Neural cell (in vitro differentiated cells): Measurements from ENCODE around the gene TMEM255B. TPM values are rescaled to one million over a fixed set of nuclear protein-coding genes. Genes with fewer than 3 reads are reported as not detected.

ENCODE experiments used
- H2AFZ ChIP-seq: fragments of 200-600, 300-800 bp; sonication (generic), shearing (Covaris generic); 2 replicates; pipeline ENCODE4 v1.6.0; 2014; ENCODE audit warnings: low read depth, mild to moderate bottlenecking, antibody characterized with exemption, low read length, moderate library complexity
- H3F3A ChIP-seq: fragments of 200-600 bp; shearing (Covaris generic); 2 replicates; pipeline ENCODE4 v1.6.1; 2016; ENCODE audit warnings: mild to moderate bottlenecking, moderate library complexity, mixed read lengths, antibody characterized with exemption, low read length; ENCODE audit not compliant: insufficient read depth, poor library complexity, severe bottlenecking
- H3K27ac ChIP-seq: fragments of 200-600, 300-800 bp; sonication (generic), shearing (Covaris generic); 2 replicates; pipeline ENCODE4 v1.5.1; 2014; ENCODE audit warnings: mild to moderate bottlenecking, low read length, moderate library complexity
- H3K27me3 ChIP-seq: fragments of 300-800, 200-600 bp; sonication (generic), shearing (Covaris generic); 2 replicates; pipeline ENCODE4 v1.6.0; 2014; ENCODE audit warnings: mild to moderate bottlenecking, low read depth, low read length, moderate library complexity; ENCODE audit not compliant: insufficient read depth
- H3K36me3 ChIP-seq: fragments of 300-800, 200-600 bp; sonication (generic), shearing (Covaris generic); 2 replicates; pipeline ENCODE4 v1.5.1; 2014; ENCODE audit warnings: mild to moderate bottlenecking, antibody characterized with exemption, low read length, moderate library complexity; ENCODE audit not compliant: insufficient read depth
- H3K4me2 ChIP-seq: fragments of 300-800, 200-600 bp; sonication (generic), shearing (Covaris generic); 2 replicates; pipeline ENCODE4 v1.6.0; 2014; ENCODE audit warnings: mild to moderate bottlenecking, low read length
- H3K4me3 ChIP-seq: fragments of 300-800, 200-600 bp; sonication (generic), shearing (Covaris generic); 2 replicates; pipeline ENCODE4 v1.5.1; 2014; ENCODE audit warnings: mild to moderate bottlenecking, low read length, moderate library complexity
- H3K79me2 ChIP-seq: fragments of 200-600 bp; shearing (Covaris generic); replicated peaks from 2 replicates; pipeline ENCODE4 v1.6.0; 2014; ENCODE audit warnings: mild to moderate bottlenecking, low read length, moderate library complexity; ENCODE audit not compliant: insufficient read depth
- H3K9ac ChIP-seq: fragments of 300-800, 200-600 bp; sonication (generic), shearing (Covaris generic); 2 replicates; pipeline ENCODE4 v1.6.1; 2016; ENCODE audit warnings: mild to moderate bottlenecking, low read length, mixed read lengths
- H3K9me2 ChIP-seq: fragments of 200-600 bp; shearing (Covaris generic); 2 replicates; pipeline ENCODE4 v1.6.1; 2016; ENCODE audit warnings: mild to moderate bottlenecking, low read length, mixed read lengths; ENCODE audit not compliant: insufficient read depth
- H3K9me3 ChIP-seq: fragments of 200-600, 300-800 bp; sonication (generic), shearing (Covaris generic); 2 replicates; pipeline ENCODE4 v1.6.1; 2016; ENCODE audit warnings: mild to moderate bottlenecking, mixed run types, low read length, moderate library complexity, mixed read lengths
- H4K20me1 ChIP-seq: fragments of 200-600 bp; shearing (Covaris generic); 2 replicates; pipeline ENCODE4 v1.6.1; 2016; ENCODE audit warnings: mild to moderate bottlenecking, mixed run types; ENCODE audit not compliant: insufficient read depth
- CTCF ChIP-seq: fragments of 450-650 bp; IDR thresholded peaks from 2 replicates; pipeline ENCODE4 v1.5.1; 2014; ENCODE audit warnings: antibody characterized with exemption, mild to moderate bottlenecking, moderate library complexity; ENCODE audit not compliant: poor library complexity, severe bottlenecking
- EP300 ChIP-seq: fragments of 450-650 bp; conservative IDR thresholded peaks from 2 replicates; pipeline ENCODE4 v1.6.1; 2014; ENCODE audit warnings: antibody characterized with exemption, mild to moderate bottlenecking, moderate library complexity; ENCODE audit not compliant: poor library complexity, severe bottlenecking
- EZH2 ChIP-seq: fragments of 200-600, 300-800 bp; shearing (Covaris generic), sonication (generic); IDR thresholded peaks from 2 replicates; pipeline ENCODE4 v1.6.1; 2014; ENCODE audit warnings: antibody characterized with exemption, low read length, borderline replicate concordance, mild to moderate bottlenecking; ENCODE audit not compliant: insufficient read depth, poor library complexity, severe bottlenecking
- MXI1 ChIP-seq: fragments of 450-650 bp; conservative IDR thresholded peaks from 2 replicates; pipeline ENCODE4 v1.6.1; 2014; ENCODE audit warnings: antibody characterized with exemption, mild to moderate bottlenecking; ENCODE audit not compliant: poor library complexity, severe bottlenecking
- POLR2AphosphoS5 ChIP-seq: IDR thresholded peaks from 2 replicates; pipeline ENCODE4 v1.6.1; 2012
- RAD21 ChIP-seq: fragments of 450-650 bp; conservative IDR thresholded peaks from 2 replicates; pipeline ENCODE4 v1.6.1; 2014; ENCODE audit warnings: antibody characterized with exemption, mild to moderate bottlenecking, moderate library complexity
- REST ChIP-seq: IDR thresholded peaks from 2 replicates; pipeline ENCODE4 v1.6.1; 2012; ENCODE audit warnings: borderline replicate concordance
- SMC3 ChIP-seq: fragments of 450-650 bp; conservative IDR thresholded peaks from 2 replicates; pipeline ENCODE4 v1.6.1; 2014; ENCODE audit warnings: antibody characterized with exemption, mild to moderate bottlenecking, moderate library complexity; ENCODE audit not compliant: poor library complexity
- TAF1 ChIP-seq: IDR thresholded peaks from 2 replicates; pipeline ENCODE4 v1.6.1; 2012; ENCODE audit warnings: low read depth
- polyA plus RNA-seq: library from polyadenylated mRNA; depleted of rRNA; stranded (reverse); fragments of >200 nt; gene quantifications from 2 replicates; pipeline ENCODE4 v1.2.3, GENCODE V29; 2014

The TMEM255B gene
- polyA plus RNA-seq, 1 donor from 2014 or later = not detected

GRCh38 chr13:113848431-113849260 lies 89.6 kb downstream of the TMEM255B start:
- Histone ChIP-seq H2AFZ (no peak overlapping the region), H4K20me1 (no peaks in the 10 kb centered on the region), H3K9ac (no peak overlapping the region), H3K9me2 (no peaks in the 10 kb centered on the region), H3K4me3 (no peak overlapping the region), H3K27ac (no peak overlapping the region), H3K27me3 (no peaks in the 10 kb centered on the region), H3F3A (no peaks in the 10 kb centered on the region), H3K9me3 (no peaks in the 10 kb centered on the region), H3K4me2 (no peak overlapping the region), H3K79me2 (no peaks in the 10 kb centered on the region), H3K36me3 (no peaks in the 10 kb centered on the region)
- no peak for TF ChIP-seq REST
- TF ChIP-seq SMC3 = no peak
- TF ChIP-seq MXI1 = no peak

- Histone ChIP-seq H2AFZ (no peak overlapping the region), H3K9ac (no peak overlapping the region), H3K79me2 (no peaks in the 10 kb centered on the region), H3K27me3 (no peaks in the 10 kb centered on the region), H3K9me2 (no peaks in the 10 kb centered on the region), H3K36me3 (no peaks in the 10 kb centered on the region), H4K20me1 (no peaks in the 10 kb centered on the region), H3K4me3 (no peak overlapping the region), H3K9me3 (no peaks in the 10 kb centered on the region), H3K4me2 (no peak overlapping the region), H3K27ac (no peak overlapping the region), H3F3A (no peaks in the 10 kb centered on the region)
- TF ChIP-seq MXI1 = no peak
- TF ChIP-seq RAD21 = no peak
These were observed 90.5 kb downstream of the TMEM255B start for GRCh38 chr13:113849546-113849945.

- H3K9me2 ChIP-seq = no peaks in the 10 kb centered on the region
- no peaks in the 10 kb centered on the region for H4K20me1 ChIP-seq
- no peak overlapping the region for H3K4me2 ChIP-seq
- no peak overlapping the region for H3K4me3 ChIP-seq
- H3F3A ChIP-seq = no peaks in the 10 kb centered on the region
- no peaks in the 10 kb centered on the region for H3K9me3 ChIP-seq
- no peaks in the 10 kb centered on the region for H3K36me3 ChIP-seq
- H3K27me3 ChIP-seq = no peaks in the 10 kb centered on the region
- no peak overlapping the region for H3K27ac ChIP-seq
- TF ChIP-seq EP300 (no peak), POLR2AphosphoS5 (no peak), TAF1 (no peak), MXI1 (no peak), RAD21 (no peak), EZH2 (no peak), SMC3 (no peak), REST (no peak), CTCF (no peak)
- H2AFZ ChIP-seq = no peak overlapping the region
- no peaks in the 10 kb centered on the region for H3K79me2 ChIP-seq
- H3K9ac ChIP-seq = no peak overlapping the region
These were observed 91.1 kb downstream of the TMEM255B start for GRCh38 chr13:113849981-113850721.
